HCT116 (cell line): ENCODE results near the gene C4orf36. TPM values are rescaled to one million over a fixed set of nuclear protein-coding genes. Genes with fewer than 3 reads are reported as not detected.

Source experiments
- ATAC-seq: fragments of 200-7000 bp; cut with Tn5 transposase; 2 replicates; pipeline ENCODE4 v1.9.1; 2020; ENCODE audit warnings: mild to moderate bottlenecking, moderate library complexity
- BruUV-seq: library from RNA; stranded (reverse); fragments of 400-500 nt; replicated peaks from 2 replicates; lab custom pipeline; 2021; lab: Mats Ljungman, UMichigan
- CTCF ChIA-PET: fragments of 300-600 bp; sonication (Branson Sonifier 250); formaldehyde crosslinking; loops from one replicate; lab custom pipeline; 2021; ENCODE audit warnings: antibody characterized with exemption; lab: Charles Lee
- POLR2A ChIA-PET: fragments of 300-600, 350-600 bp; sonication (Branson Sonifier 250); formaldehyde crosslinking; loops from one replicate; lab custom pipeline; 2021; ENCODE audit warnings: antibody characterized with exemption; lab: Charles Lee
- RAD21 ChIA-PET, 2 experiments: fragments of 300-600 bp; sonication (Branson Sonifier 250); formaldehyde crosslinking; loops; one replicate each; lab custom pipeline; 2023; ENCODE audit warnings: low total read pairs in 2 of 2; ENCODE audit not compliant: uncharacterized antibody in 2 of 2, unreplicated experiment in 2 of 2, low non-redundant PET in 1 of 2; lab: Charles Lee
- DNase-seq: peaks from one replicate; pipeline ENCODE4 v3.0.0-alpha.2; 2010; ENCODE audit warnings: low read depth, low spot score
- H2AFZ ChIP-seq: fragments of 200-600 bp; shearing (Covaris generic), sonication (generic); 2 replicates; pipeline ENCODE4 v1.6.1; 2017; ENCODE audit warnings: low read depth, mixed run types, mixed read lengths, antibody characterized with exemption, low read length; ENCODE audit not compliant: poor library complexity, severe bottlenecking
- H3K27ac ChIP-seq: 2 replicates; pipeline ENCODE4 v1.5.1; 2012; ENCODE audit warnings: low read depth, low read length
- H3K27me3 ChIP-seq: fragments of 200-600 bp; sonication (generic); 2 replicates; pipeline ENCODE4 v1.6.1; 2016; ENCODE audit warnings: mixed run types, low read length, mixed read lengths; ENCODE audit not compliant: insufficient read depth
- H3K36me3 ChIP-seq, 2 experiments: fragments of 200-500 bp in 1 of 2; fragments of 200-600 bp in 1 of 2; sonication (Bioruptor generic) in 1 of 2; sonication (generic) in 1 of 2; 2 replicates each; pipeline versions ENCODE4 v1.5.1 to v1.6.1; 2014 to 2016; ENCODE audit warnings: low read length in 2 of 2, inconsistent platforms in 1 of 2, mixed read lengths in 1 of 2, mixed run types in 1 of 2; ENCODE audit not compliant: insufficient read depth in 2 of 2, control insufficient read depth in 1 of 2
- H3K4me1 ChIP-seq, 2 experiments: fragments of 200-600 bp in 1 of 2; sonication (generic) in 1 of 2; 2 replicates each; pipeline versions ENCODE4 v1.5.1 to v1.6.1; 2012 to 2017; ENCODE audit warnings: low read length in 2 of 2, inconsistent platforms in 1 of 2, mild to moderate bottlenecking in 1 of 2, mixed read lengths in 1 of 2, mixed run types in 1 of 2, moderate library complexity in 1 of 2; ENCODE audit not compliant: insufficient read depth in 2 of 2, control insufficient read depth in 1 of 2
- H3K4me2 ChIP-seq: fragments of 200-600 bp; sonication (generic); 2 replicates; pipeline ENCODE4 v1.6.1; 2017; ENCODE audit warnings: mixed run types, low read length, mixed read lengths
- H3K4me3 ChIP-seq, 2 experiments: fragments of 200-600 bp in 1 of 2; sonication (generic) in 1 of 2; replicated peaks in 1 of 2; 2 replicates each; pipeline ENCODE4 v1.5.1; 2011 to 2016; ENCODE audit warnings: low read length in 2 of 2, control low read depth in 1 of 2, low read depth in 1 of 2, mild to moderate bottlenecking in 1 of 2, mixed read lengths in 1 of 2, mixed run types in 1 of 2
- H3K79me2 ChIP-seq: fragments of 200-600 bp; sonication (generic); 2 replicates; pipeline ENCODE4 v1.6.1; 2017; ENCODE audit warnings: mild to moderate bottlenecking, mixed run types, low read length, moderate library complexity, mixed read lengths; ENCODE audit not compliant: insufficient read depth
- H3K9ac ChIP-seq: fragments of 200-600 bp; sonication (generic); 2 replicates; pipeline ENCODE4 v1.6.1; 2016; ENCODE audit warnings: low read length, mixed read lengths
- H3K9me2 ChIP-seq: fragments of 200-600 bp; sonication (generic), shearing (Covaris generic); 2 replicates; pipeline ENCODE4 v1.6.1; 2017; ENCODE audit warnings: mixed run types, mild to moderate bottlenecking, moderate library complexity; ENCODE audit not compliant: insufficient read depth
- H3K9me3 ChIP-seq, 2 experiments: fragments of 200-500 bp in 1 of 2; fragments of 200-600 bp in 1 of 2; sonication (Bioruptor generic) in 1 of 2; sonication (generic) in 1 of 2; 2 replicates each; pipeline ENCODE4 v1.6.1; 2014 to 2017; ENCODE audit warnings: low read length in 2 of 2, mixed read lengths in 2 of 2, inconsistent platforms in 1 of 2, low read depth in 1 of 2, mild to moderate bottlenecking in 1 of 2, mixed run types in 1 of 2, moderate library complexity in 1 of 2; ENCODE audit not compliant: control insufficient read depth in 1 of 2, insufficient read depth in 1 of 2
- H4K20me1 ChIP-seq: fragments of 200-600 bp; sonication (generic), shearing (Covaris generic); 2 replicates; pipeline ENCODE4 v1.6.1; 2017; ENCODE audit warnings: mixed run types, mild to moderate bottlenecking, moderate library complexity; ENCODE audit not compliant: insufficient read depth
- ATF3 ChIP-seq: IDR thresholded peaks from 2 replicates; pipeline ENCODE4 v1.6.1; 2012
- CBX3 ChIP-seq: IDR thresholded peaks from 2 replicates; pipeline ENCODE4 v1.6.1; 2012; ENCODE audit warnings: low read depth
- CTCF ChIP-seq, 3 experiments: fragments of 200-600 bp in 1 of 3; sonication (generic) in 1 of 3; IDR thresholded peaks in 2 of 3; conservative IDR thresholded peaks in 1 of 3; 2 replicates each; pipeline ENCODE4 v1.5.1; 2012 to 2017; ENCODE audit warnings: low read depth in 2 of 3, low read length in 2 of 3, antibody characterized with exemption in 1 of 3, borderline replicate concordance in 1 of 3, control low read depth in 1 of 3, mild to moderate bottlenecking in 1 of 3, mixed read lengths in 1 of 3, mixed run types in 1 of 3, moderate library complexity in 1 of 3; ENCODE audit not compliant: insufficient read depth in 1 of 3
- EZH2phosphoT487 ChIP-seq: fragments of 200-600 bp; IDR thresholded peaks from 2 replicates; pipeline ENCODE4 v1.6.1; 2018; ENCODE audit warnings: antibody characterized with exemption, borderline replicate concordance
- JUND ChIP-seq: IDR thresholded peaks from 2 replicates; pipeline ENCODE4 v1.6.1; 2012
- MAX ChIP-seq: IDR thresholded peaks from 2 replicates; pipeline ENCODE4 v1.6.1; 2012
- POLR2AphosphoS5 ChIP-seq: IDR thresholded peaks from 2 replicates; pipeline ENCODE4 v1.6.1; 2011; ENCODE audit warnings: mild to moderate bottlenecking, low read depth, low read length, moderate library complexity
- RAD21 ChIP-seq: IDR thresholded peaks from 2 replicates; pipeline ENCODE4 v1.6.1; 2012; ENCODE audit warnings: low read depth, mild to moderate bottlenecking
- REST ChIP-seq: IDR thresholded peaks from 2 replicates; pipeline ENCODE4 v1.6.1; 2012; ENCODE audit warnings: low read depth
- SIN3A ChIP-seq: IDR thresholded peaks from 2 replicates; pipeline ENCODE4 v1.6.1; 2012; ENCODE audit warnings: low read depth
- SP1 ChIP-seq: IDR thresholded peaks from 2 replicates; pipeline ENCODE4 v1.6.1; 2012; ENCODE audit warnings: low read depth
- SRF ChIP-seq: IDR thresholded peaks from 2 replicates; pipeline ENCODE4 v1.6.1; 2012; ENCODE audit warnings: low read depth
- TCF7L2 ChIP-seq: IDR thresholded peaks from 2 replicates; pipeline ENCODE4 v1.7.0; 2011; ENCODE audit warnings: borderline replicate concordance, inconsistent platforms; ENCODE audit not compliant: insufficient read depth, insufficient read length; ENCODE audit errors: extremely low read depth
- YY1 ChIP-seq: IDR thresholded peaks from 2 replicates; pipeline ENCODE4 v1.6.1; 2011; ENCODE audit warnings: low read length, low read depth, moderate library complexity, mild to moderate bottlenecking; ENCODE audit not compliant: insufficient replicate concordance; ENCODE audit errors: extremely low read depth
- ZNF274 ChIP-seq: fragments of 200-500 bp; sonication (Bioruptor generic); IDR thresholded peaks from 2 replicates; pipeline ENCODE4 v1.6.1; 2014; ENCODE audit warnings: mild to moderate bottlenecking, low read depth, low read length, inconsistent platforms
- intact Hi-C: fragments of 100-400 bp; cut with micrococcal nuclease; formaldehyde crosslinking; loops from 2 replicates; pipeline ENCODE4 v1.10.0; 2022
- total RNA-seq: library from RNA; stranded (reverse); gene quantifications from one replicate; pipeline ENCODE4 v1.2.1, GENCODE V29; 2021; ENCODE audit not compliant: unreplicated experiment

The C4orf36 gene
- total RNA-seq, 1 experiment from 2014 or later: 1.8 TPM

- TF ChIP-seq CTCF (IDR thresholded peaks at IDR 0.05 in 2 of 3, conservative IDR thresholded peaks at IDR 0.05 in 1 of 3; ENCODE audit: borderline replicate concordance in 1 of 3, insufficient read depth in 1 of 3, low read depth in 2 of 3, low read length in 2 of 3) (no peak), MAX (no peak), TCF7L2 (no peak), SRF (no peak), POLR2AphosphoS5 (no peak), ZNF274 (no peak), SP1 (no peak), JUND (no peak)
Observed at GRCh38 chr4:86896596-86896995, 4.4 kb upstream of the C4orf36 start (continued).

GRCh38 chr4:86895692-86896488 is 3.7 kb upstream of the C4orf36 start:
- ChIA-PET CTCF (interaction anchor here (1.1 to 1.4 kb wide), 3 partner anchors 374 to 1099 kb away, joined by 5 to 13 read pairs (median 7); no protein-coding TSS in a partner anchor), RAD21 (interaction anchor here in 1 of 2 experiments (0.7 kb wide), 1 partner anchor 374 kb away, joined by 3 read pairs; no protein-coding TSS in a partner anchor), POLR2A (no interaction called here)
- H3K9ac ChIP-seq: no peak overlapping the region
- no peak overlapping the region for H3K4me2 ChIP-seq
- no peak overlapping the region for H2AFZ ChIP-seq
- no TSS peak for BruUV-seq
- peaks cover 6 to 32% of the 10 kb centered on the region in 2 experiments for H3K4me1 ChIP-seq
- no peaks in the 10 kb centered on the region for H3K36me3 ChIP-seq
- H3K9me3 ChIP-seq: no peaks in the 10 kb centered on the region
- H4K20me1 ChIP-seq: no peaks in the 10 kb centered on the region
- ATAC-seq (peak; percentile 31), DNase-seq (peak; percentile 61)
- intact Hi-C loops: loop anchor here (1.0 to 10.0 kb wide), 7 partner anchors 301 to 1319 kb away; partner anchors contain the start of gene PTPN13
- no peak overlapping the region for H3K4me3 ChIP-seq
- H3K27me3 ChIP-seq: no peaks in the 10 kb centered on the region
- H3K27ac ChIP-seq: no peak overlapping the region
- no peaks in the 10 kb centered on the region for H3K79me2 ChIP-seq
- no peaks in the 10 kb centered on the region for H3K9me2 ChIP-seq
- TF ChIP-seq YY1 (no peak), POLR2AphosphoS5 (no peak), SIN3A (no peak), EZH2phosphoT487 (no peak), CBX3 (no peak), REST (no peak), ATF3 (no peak), RAD21 (peak; percentile 96)
